Activated T-helper 9 cell treated with anti-CD3 and anti-CD28 coated beads, Interleukin-2, amount 50 U/mL, for 16 hours (primary cell): Measurements from ENCODE around the gene MYL4.
"Not testable (repeated sequence)": the region's sequence is repeated elsewhere in the genome, so short reads cannot be mapped to it uniquely, and the experiment has no call there.

ENCODE experiments used
- DNase-seq: peaks from one replicate; pipeline ENCODE4 v3.0.0-alpha.2; 2020; ENCODE audit warnings: low read depth

The MYL4 gene

DNA sequence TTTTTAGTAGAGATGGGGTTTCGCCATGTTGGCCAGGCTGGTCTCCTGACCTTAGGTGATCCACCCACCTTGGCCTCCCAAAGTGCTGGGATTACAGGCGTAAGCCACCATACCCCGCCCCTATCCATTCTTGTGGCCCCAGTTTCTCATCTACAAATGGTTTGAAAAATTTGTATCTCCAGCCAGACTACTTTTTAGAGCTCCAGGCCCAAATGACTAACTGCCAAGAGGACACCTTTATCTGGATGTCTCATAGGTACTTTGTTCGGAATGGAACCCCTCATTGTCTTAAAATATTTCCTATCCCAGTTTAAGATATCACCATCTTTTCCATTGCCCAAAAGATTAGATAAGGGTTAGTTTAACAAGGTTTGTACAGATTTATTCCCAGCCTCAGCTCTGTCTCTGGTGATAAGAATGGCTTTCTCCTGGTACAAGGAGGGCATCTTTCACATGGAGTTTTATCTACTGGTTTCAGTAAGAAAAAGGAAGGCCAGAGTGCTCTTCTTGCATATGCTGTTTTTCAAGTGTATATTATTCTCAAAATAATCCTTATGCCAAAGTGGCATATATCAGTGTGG, 15.1 kb upstream of the MYL4 start:
- DNase-seq: no peak

DNA sequence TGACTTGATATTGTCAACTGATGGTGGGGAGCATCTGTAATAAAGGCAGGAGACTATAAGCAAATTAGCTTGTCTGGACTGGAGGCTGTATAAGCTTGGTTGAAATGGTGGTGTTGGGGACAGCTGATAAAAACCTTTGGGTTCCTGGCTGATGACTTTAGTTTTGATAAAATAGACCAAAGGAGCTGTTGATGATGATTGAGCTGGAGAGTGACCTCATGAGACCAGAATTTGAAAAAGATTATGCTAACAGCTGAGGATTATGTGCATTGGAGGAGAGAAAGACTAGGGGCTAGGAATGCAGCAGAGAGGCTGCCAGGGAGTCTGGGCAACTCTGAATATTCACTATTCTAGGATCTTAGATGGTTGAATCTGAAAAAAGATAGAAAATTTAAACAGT, 11.3 kb upstream of the MYL4 start:
- no peak for DNase-seq

DNA sequence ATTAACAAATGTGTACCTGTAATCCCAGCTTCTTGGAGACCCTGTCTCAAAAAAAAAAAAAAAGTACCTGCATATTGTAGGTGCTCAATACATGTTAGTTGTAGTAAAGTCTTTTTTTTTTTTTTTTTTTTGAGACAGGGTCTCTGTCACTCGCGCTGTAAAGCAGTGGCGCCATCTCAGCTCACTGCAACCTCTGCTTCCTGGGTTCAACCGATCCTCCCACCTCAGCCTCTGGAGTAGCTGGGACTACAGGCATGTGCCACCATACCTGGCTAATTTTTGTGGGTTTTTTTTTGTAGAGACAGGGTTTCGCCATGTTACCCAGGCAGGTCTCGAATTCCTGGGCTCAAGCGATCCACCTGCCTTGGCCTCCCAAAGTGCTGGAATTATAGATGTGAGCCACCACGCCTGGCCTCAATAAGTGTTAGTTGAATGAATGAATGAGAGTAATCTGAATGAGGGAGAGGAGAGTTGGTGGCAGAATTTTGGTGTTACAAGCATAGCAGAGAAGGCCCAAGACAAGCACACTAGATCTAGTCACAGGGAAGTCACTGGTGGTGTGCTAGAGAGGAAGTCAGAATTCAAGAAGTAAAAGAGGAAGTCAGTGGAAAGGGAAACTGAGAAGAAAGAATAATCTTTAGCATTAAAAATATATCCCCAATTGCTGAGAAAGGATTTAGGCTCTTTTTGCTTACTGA, 9.4 kb upstream of the MYL4 start:
- DNase-seq: no peak

- no peak for DNase-seq
These were observed 8.9 kb upstream of the MYL4 start for GRCh38 chr17:47200325-47200664.

GRCh38 chr17:47201166-47201565, 8.0 kb upstream of the MYL4 start:
- DNase-seq: no peak

DNA sequence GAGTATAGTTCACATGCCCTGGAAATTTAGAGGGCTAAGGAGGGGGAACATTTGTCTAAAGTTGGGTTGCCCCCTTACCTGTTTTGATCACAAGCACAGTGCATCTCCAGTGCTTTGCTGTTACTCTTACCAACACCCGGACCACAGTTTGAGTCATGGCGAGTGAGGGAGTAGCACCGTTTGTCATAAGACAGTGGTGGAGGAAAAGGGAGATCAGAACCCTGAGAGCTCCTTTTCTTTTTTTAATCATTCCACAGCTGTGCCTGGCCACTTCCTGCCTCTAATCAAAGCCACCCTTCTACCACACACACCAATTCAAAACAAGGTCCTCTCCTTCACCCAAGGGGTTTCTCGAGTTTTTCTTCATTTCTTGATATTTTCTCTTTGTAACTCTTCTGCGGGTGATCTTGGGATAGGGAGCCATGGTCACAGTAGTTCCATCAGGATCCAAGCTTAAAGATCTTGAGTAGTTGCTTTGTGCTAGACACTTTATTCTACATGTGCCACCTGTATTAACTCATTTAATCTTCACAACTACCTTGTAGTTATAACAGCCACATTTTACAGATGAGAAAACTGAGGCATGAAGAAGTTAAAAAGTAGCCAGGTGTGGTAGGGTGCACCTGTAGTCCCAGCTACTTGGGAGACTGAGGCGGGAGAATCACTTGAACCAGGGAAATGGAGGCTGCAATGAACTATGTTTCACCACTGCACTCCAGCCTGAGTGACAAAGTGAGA, 5.0 kb upstream of the MYL4 start:
- DNase-seq: peak; percentile 33

DNA sequence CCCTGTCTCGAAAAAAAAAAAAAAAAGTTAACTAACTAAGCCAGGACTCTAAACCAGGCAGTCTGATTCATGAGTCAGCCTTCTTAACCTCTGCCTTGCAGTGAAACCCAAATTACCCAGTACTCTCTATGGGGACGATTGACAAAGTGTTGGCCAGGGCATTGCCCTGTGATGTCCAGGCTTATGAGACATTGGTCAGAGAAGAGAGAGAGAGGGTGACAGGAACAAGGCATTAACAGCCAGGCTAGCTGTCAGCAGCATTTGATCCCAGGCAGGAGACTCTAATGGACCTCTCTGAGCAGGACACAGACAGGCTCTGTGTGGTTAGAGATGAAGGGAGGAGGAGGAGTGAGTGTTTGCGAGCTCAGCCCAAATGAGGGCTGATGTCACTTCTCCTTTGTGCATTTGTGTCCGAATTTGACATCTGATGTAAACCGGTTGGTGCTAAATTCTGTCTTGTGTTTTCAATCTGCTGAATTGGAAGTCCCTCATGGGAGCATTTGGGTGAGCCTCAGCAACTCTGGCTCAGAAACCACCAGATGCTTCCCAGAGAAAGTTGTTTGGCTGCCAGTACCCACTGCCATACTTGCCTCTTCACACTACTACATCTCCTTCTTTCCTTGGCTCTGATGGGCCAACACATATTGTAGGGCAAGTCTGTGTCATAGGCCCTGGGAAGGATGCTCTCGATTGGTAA, 4.3 kb upstream of the MYL4 start:
- no peak for DNase-seq

DNA sequence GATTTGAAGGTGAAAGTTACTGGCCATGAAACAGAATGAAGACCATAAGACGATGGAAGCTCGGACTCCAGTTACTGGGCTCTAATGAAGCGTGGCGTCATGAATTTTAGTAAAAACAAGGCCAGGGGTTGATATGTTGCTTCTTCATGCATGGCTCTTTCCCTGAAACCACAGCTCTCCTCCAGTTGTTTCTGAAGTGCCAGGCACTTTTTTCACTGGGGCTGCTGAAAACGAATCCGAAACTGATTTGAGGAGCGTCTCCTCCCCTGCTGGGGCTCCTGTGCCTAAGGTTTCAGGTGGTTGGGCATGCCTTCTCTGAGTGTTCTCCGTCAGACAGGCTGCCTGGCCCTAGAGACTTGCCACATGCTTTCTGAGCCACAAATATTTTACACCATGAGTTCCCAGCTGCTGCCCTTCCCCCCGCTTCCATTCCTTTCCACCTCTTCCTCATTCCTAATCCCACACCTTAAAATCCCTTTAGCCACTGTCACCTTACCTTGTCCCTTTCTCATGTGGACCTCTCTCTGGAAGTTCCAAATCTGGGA, 3.7 kb upstream of the MYL4 start:
- peak; percentile 52 for DNase-seq

GRCh38 chr17:47207143-47208067, 1.7 kb upstream of the MYL4 start:
- DNase-seq: no peak

DNA sequence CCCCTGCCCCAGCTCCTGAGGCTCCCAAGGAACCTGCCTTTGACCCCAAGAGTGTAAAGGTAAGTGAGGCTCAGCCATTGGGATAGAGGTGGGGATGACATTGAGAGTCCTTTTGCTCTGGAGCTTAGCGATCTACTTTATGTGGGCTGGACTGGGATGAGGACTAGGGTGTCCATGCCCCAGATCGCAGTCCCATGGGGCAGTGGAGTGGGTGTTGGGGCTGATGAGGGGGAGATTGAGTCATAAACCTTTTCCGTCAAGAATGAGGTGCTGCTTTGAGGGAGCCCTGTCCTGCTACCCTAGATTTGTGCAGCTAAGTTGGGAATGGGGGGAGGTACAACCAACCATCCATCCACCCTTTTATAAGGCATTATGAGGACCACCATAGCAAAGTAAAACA, 351 bp downstream of the MYL4 start:
- DNase-seq: no peak

- DNase-seq: no peak
These were observed 957 bp downstream of the MYL4 start for GRCh38 chr17:47210105-47210504.

GRCh38 chr17:47210779-47211178, 1.6 kb downstream of the MYL4 start:
- no peak for DNase-seq

DNA sequence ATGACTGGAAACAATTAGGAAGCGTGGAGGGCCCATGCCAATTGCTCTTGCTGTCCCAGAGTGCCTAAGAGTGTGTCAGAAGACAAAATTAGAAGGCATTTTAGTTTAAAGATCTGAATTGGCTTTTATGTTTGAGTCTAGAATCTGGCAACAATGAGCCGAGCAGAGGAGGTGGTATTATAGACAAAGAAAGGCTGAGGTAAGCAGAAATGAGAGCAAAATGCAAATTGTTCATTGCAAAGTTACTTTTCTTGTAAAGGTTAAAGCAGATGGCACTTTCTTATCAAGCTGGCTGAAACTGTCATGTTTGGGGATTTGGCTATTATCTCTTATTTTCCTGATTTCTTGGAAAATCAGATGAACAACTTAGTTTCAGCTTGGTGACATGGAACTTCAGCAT, 3.3 kb downstream of the MYL4 start:
- DNase-seq: no peak

GRCh38 chr17:47213540-47213939, 4.4 kb downstream of the MYL4 start:
- no peak for DNase-seq

DNA sequence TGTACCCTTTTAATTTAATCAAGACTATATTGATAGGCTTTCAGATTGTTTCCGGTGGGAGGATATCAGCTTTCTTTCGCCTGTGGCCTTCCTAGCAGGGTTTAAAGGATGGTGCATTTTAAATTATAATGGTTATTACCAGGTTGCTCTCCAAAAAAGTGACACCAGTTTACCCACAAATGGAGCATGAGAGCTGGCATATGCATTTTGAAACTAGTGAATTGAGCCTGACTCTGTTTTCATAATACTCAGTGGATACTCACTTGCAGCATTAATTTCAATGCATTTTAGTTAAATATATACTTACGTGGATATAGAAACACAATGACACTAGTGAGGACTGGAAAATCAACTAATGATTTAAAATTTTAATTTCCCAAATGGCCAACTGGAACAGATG, 5.8 kb downstream of the MYL4 start:
- DNase-seq: no peak

DNA sequence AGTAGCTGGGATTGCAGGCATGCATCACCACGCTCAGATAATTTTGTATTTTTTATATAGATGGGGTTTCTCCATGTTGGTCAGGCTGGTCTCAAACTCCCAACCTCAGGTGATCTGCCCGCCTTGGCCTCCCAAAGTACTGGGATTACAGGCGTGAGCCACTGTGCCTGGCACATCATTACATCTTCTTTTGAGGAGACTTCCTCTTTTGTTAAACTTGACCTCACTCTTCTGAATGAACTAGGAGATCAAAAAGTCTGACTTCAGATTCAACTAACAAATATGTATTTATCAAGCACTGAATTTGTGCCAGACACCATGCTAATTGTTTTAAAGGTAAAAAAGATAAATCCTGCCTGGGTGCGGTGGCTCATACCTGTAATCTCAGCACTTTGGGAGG, 7.7 kb downstream of the MYL4 start:
- not testable (repeated sequence) for DNase-seq

- not testable (repeated sequence) for DNase-seq
These were observed 8.1 kb downstream of the MYL4 start for GRCh38 chr17:47217279-47217678.

DNA sequence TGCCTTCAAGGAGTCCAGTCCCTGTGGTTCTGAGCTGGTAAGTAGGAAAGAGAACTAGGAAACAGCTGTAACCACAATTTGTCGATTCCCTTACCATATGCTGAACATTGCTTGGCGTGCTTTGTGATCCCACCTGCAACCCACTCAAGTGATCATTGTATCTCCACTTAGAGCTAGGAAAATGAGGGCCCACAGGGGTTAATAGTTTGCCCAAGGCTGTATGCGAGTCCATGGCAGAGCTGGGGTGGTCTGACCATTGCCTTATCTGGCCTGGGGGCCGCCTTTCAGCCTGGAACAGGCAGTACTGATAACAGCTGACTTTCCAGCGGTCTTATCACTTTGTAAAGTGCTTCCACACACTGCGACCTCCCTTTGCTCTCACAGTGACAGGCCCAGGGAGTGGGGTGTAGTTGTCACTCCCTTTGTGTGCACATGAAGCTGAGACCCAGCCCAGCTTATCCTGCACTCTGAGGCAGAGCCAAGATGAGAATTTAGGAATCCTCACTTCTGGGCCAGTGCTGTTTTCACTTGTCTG, 9.8 kb downstream of the MYL4 start:
- no peak for DNase-seq

DNA sequence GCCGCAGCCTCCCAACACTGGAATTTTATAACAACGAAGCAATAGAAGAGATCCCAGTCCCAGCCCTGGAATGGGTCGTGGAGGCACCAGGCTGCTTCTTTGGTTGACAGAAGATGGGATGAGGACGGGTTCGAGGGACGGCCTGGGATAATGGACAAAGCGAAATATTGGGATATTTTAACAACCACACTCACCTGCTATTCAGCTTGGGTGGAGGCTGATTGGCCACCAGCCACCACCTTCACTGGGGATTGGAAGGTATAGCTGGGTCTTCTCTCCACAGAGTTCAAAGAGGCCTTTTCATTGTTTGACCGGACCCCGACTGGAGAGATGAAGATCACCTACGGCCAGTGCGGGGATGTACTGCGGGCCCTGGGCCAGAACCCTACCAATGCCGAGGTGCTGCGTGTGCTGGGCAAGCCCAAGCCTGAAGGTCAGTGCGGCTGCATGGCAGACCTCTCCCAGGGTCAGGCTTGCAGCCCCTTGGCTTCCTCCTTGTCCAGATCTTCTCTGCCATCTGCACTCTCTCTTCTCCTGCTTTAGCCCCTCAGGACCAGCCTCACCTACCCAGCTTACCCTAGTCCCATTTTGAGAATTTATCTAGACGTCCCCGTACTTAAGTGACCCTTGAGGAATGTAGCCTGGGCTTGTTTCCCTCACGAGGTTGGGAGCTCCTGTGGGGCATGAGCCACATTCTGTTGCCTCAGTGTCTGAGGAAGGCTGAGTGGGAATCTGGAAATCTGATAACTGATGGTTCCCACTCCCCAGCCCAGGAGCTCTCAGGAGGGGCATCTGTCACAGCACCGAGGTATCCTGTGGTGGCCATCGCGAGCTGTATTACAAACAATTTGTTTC, 10.7 kb downstream of the MYL4 start:
- no peak for DNase-seq

DNA sequence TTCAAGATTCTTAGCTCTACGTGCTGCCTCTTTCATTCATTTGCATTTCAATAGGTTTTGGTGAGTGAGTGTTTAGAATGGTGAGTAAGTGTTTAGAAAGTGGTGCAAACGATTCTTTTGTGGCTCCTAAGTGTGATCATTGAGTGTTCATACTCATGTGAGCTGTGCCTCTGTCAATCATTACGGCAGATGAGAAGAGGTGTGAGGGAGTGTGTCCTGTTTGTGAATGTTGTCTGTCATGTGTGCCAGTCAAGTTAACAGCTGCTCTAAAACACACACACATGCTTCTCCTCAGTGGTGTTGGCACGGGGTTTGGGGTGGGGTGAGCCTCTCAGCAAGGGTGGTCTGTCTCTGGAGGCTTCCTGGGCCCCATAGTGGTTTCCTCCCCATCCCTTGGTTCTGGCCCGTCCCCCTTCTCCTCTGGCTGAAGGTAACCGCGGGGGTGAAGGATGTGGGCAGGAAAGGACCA, 11.4 kb downstream of the MYL4 start:
- no peak for DNase-seq
